ENCODE data around the gene KRTAP5-11. TPM values are rescaled to one million over a fixed set of nuclear protein-coding genes. Genes with fewer than 3 reads are reported as not detected.
"Not testable (repeated sequence)": the region's sequence is repeated elsewhere in the genome, so short reads cannot be mapped to it uniquely, and the experiment has no call there.

The KRTAP5-11 gene
- total and polyA plus RNA-seq, 2 of the 8 experiments (the other 6 are each of a cell fraction or from before 2014, with no cell fraction given): not detected

GRCh38 chr11:71582969-71583368 lies 294 bp upstream of the KRTAP5-11 start:
- H2BK120ac ChIP-seq (replicated peaks; ENCODE audit: low read depth, low read length); H3K9ac ChIP-seq (replicated peaks in 1 of 4; ENCODE audit: extremely low read depth in 1 of 4, low read depth in 3 of 4, low read length in 3 of 4); H4K8ac ChIP-seq (ENCODE audit: extremely low read depth, insufficient read depth, low read length); H3K18ac ChIP-seq (ENCODE audit: extremely low read depth, low read length); H3K9me3 ChIP-seq (ENCODE audit: insufficient read depth in 2 of 2, low read depth in 1 of 2, low read length in 1 of 2); H2AK5ac ChIP-seq (ENCODE audit: low read depth, low read length); H3K4me3 ChIP-seq (ENCODE audit: extremely low read depth in 1 of 4, insufficient read depth in 2 of 4, low read depth in 3 of 4, low read length in 4 of 4); H4K91ac ChIP-seq (replicated peaks; ENCODE audit: insufficient read length, low read length); H3K23me2 ChIP-seq (ENCODE audit: low read depth, low read length); H3K79me2 ChIP-seq (ENCODE audit: control insufficient read depth in 1 of 2, insufficient read depth in 2 of 2, low read length in 2 of 2); H3K4ac ChIP-seq (replicated peaks; ENCODE audit: insufficient read length, low read depth, low read length); H3K36me3 ChIP-seq (ENCODE audit: control insufficient read depth in 2 of 4, insufficient read depth in 4 of 4, low read length in 3 of 4); H2BK5ac ChIP-seq (ENCODE audit: low read depth, low read length); H3K27ac ChIP-seq (ENCODE audit: low read depth, low read length); H3K14ac ChIP-seq (ENCODE audit: insufficient read length); FAIRE-seq; H3K4me2 ChIP-seq (ENCODE audit: insufficient read depth in 1 of 2, low read depth in 2 of 2, low read length in 2 of 2); DNase-seq (ENCODE audit: low read depth in 1 of 2, low spot score in 2 of 2); H2BK20ac ChIP-seq (ENCODE audit: low read length); POLR2A ChIA-PET (ENCODE audit: partially characterized antibody); H3K27me3 ChIP-seq (replicated peaks in 1 of 4; ENCODE audit: control insufficient read depth in 3 of 4, extremely low read depth in 1 of 4, insufficient read depth in 3 of 4, low read length in 3 of 4); H3K56ac ChIP-seq (replicated peaks; ENCODE audit: insufficient read length, low read depth, low read length); H2BK12ac ChIP-seq (ENCODE audit: low read depth, low read length); H3K23ac ChIP-seq (ENCODE audit: insufficient read length); H3K79me1 ChIP-seq (ENCODE audit: low read depth, low read length); H2BK15ac ChIP-seq (ENCODE audit: low read length); H4K5ac ChIP-seq (ENCODE audit: insufficient read length, low read depth, low read length); H2AFZ ChIP-seq (ENCODE audit: low read length); H3K4me1 ChIP-seq (replicated peaks in 1 of 4; ENCODE audit: control insufficient read depth in 3 of 4, insufficient read depth in 4 of 4, low read length in 3 of 4); H4K20me1 ChIP-seq (replicated peaks in 1 of 2; ENCODE audit: control insufficient read depth in 1 of 2, insufficient read depth in 2 of 2, low read length in 2 of 2): not testable (repeated sequence)
- CTCF ChIA-PET (ENCODE audit: partially characterized antibody): interaction anchor here (1.1 to 2.5 kb wide), 2 partner anchors 11 to 19 kb away, joined by 3 to 11 read pairs; no protein-coding TSS in a partner anchor
- WGBS, 2 experiments (ENCODE audit: extremely low coverage in 1 of 2, insufficient coverage in 1 of 2, insufficient read length in 1 of 2, insufficient replicate concordance in 2 of 2, low coverage in 1 of 2, low lambda C conversion rate in 2 of 2, missing lambda C conversion rate in 1 of 2): 91% methylated on average over 2 of the region's 2 CpGs; no CpG with 5 or more reads in 1 of the 2 experiments

Measured in H1 (cell line).